GM19025 (cell line): Measurements from ENCODE around the gene RAB36.

ENCODE experiments used
- ATAC-seq: cut with Tn5 transposase; IDR thresholded peaks from one replicate; pipeline ENCODE4 v1.9.1; 2021; ENCODE audit warnings: mild to moderate bottlenecking, low read depth, moderate library complexity; ENCODE audit not compliant: unreplicated experiment

Gene RAB36

GRCh38 chr22:23197836-23198235 lies 52.6 kb downstream of the RAB36 start:
- no peak for ATAC-seq

DNA sequence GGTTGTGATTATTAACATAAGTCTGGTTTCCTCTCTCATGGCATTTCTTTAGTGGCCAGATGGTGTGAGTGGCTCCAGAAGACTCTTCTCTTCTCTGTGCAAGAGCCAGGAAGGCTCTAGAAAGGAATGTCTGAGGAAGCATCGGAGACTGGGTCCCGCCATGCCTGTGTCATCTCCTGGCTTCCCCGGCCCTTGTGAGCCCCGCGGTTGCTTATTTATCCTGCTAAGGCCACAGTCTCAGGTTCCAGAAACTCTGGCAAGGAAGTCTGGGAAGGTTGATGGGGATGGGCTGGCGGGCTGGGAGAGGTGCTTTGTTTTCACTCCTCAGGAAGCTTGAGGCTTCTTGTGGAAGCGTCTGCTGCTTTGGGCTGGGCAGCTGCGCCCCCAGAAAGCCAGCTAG lies 53.9 kb downstream of the RAB36 start:
- no peak for ATAC-seq

DNA sequence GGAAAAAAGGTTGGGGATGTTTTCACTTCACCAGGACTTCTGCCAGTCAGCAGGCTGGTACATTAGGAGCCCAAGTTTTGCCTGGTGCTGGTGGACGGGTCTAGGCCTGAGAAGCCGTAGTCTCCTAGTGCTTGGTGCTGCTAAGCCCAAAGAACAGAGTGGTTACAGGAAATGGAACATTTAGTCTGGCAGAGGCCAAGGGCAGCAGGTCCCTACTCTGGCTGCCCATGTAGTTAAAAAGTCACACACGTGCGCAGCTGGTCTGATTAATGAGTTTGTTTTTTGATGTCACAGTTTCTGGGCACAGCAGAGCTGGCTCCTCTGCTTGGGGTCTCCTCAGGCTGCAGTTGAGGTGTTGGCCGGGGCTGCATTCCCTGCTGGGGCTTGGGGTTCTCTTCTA lies 55.6 kb downstream of the RAB36 start:
- ATAC-seq = no peak

GRCh38 chr22:23202812-23203451 lies 57.7 kb downstream of the RAB36 start:
- no peak for ATAC-seq

- ATAC-seq = no peak
Observed at GRCh38 chr22:23203452-23204124, 58.3 kb downstream of the RAB36 start.

- no peak for ATAC-seq
Observed at GRCh38 chr22:23204125-23204488, 58.8 kb downstream of the RAB36 start.

GRCh38 chr22:23204541-23205157 lies 59.4 kb downstream of the RAB36 start:
- no peak for ATAC-seq

- ATAC-seq = no peak
Observed at GRCh38 chr22:23205339-23206049, 60.2 kb downstream of the RAB36 start.

DNA sequence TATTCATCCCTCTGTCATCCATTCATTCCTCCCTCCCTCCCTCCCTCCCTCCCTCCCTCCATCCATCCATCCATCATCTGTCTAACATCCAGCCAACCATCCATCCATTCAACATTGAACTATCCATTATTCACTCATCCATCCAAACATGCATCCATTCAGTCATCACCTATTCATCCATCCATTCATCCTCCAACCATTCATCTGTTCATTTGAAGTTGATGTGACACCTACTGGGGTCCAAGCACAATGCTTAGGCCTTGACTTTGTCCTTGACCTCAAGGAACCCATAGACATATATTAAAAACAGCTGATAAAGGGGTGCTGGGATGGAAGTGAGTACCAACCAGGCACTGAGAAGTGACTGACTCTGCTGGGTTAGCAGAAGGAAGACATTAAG lies 61.6 kb downstream of the RAB36 start:
- ATAC-seq = no peak

- no peak for ATAC-seq
Observed at GRCh38 chr22:23207729-23208393, 62.6 kb downstream of the RAB36 start.

DNA sequence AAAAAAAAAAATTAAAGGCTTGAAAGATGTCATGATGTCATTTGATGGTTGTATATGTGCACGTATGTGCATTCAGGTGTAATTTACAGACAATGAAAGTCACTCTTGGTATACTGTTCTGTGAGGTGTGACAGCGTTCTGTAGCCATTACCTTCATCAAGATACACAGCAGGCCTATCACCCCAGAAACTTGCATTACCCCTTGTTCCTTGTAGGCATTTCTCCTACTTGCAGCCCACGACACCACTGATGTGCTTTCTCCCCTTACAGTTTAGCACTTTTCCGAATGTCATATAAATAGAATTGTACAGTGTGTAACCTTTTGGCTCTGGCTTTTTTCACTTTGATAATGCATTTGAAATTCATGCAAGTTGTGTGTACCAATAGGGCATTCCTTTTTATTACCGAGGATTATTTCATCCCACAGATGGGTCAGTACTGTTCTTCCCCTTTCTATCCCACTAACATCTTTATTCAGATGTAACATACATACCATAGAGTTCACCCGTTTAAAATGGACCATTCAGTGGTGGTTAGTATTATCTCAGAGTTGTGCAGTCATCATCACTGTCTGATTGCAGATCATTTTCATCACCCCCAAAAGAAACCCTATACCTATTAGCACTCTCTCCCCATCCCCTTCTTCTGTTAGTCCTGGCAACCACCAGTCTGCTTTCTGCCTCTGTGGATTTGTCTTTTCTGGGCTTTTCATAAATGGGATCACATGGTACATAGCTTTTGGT lies 65.3 kb downstream of the RAB36 start:
- ATAC-seq = no peak

DNA sequence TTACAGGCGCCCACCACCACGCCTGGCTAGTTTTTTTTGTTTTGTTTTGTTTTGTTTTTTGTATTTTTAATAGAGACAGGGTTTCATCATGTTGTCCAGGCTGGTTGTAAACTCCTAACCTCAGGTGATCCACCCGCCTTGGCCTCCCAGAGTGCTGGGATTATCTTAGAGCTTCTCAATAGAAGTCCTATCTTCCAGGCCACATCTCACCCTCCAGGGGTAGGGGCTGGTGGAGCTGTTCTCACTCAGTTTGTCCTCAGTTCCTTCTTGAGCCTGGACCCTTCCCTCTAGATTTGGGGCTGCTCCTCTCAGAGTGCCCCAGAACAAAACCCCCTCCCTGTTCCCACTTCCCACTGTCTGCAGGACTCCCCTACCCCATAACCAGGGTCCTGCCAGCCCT lies 66.3 kb downstream of the RAB36 start:
- ATAC-seq = no peak

DNA sequence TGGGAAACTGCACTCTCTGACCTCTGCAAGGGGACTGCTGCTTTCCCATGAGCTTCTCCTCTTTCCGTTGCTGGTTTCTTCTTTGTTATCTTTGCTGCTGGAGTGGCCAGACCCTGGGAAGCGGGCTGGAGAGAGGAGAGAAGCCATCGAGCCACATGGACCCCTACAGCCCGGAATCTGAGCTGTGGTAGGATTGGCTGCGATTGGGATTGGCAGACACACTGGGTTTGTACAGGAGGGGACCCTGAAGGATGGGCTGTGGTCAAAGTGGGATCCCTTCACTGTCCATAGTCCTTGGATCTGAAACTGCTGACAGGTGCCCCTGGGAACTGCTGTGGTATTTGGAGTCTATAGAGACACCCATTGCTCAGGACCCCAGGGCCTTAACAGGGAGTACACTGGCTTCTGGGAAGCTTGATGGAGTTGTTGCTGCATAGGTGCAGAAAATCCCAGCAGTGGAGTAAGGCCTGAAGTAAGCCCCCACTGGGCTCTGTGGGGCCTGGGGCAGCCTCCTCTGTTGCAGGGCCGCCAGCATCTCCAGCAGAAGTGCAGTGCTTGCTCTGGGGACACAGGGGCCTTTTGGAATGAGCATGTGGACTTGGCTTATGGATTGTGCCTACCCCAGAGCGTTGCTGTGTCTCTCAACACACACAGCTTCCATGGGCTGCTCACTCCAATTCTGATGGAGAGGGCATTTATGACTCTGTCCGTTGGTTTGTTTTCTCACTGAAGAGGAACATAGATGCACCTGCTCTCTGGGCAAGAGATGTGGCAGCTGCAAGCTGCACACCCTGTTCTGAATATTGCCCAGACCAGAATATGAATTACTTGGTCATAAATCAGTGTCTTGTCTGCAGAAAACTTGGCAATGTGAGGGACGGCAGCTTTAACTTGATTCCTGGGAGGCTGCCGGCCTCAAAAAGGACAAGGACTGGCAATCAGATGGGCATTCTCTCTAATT lies 67.1 kb downstream of the RAB36 start:
- no peak for ATAC-seq

DNA sequence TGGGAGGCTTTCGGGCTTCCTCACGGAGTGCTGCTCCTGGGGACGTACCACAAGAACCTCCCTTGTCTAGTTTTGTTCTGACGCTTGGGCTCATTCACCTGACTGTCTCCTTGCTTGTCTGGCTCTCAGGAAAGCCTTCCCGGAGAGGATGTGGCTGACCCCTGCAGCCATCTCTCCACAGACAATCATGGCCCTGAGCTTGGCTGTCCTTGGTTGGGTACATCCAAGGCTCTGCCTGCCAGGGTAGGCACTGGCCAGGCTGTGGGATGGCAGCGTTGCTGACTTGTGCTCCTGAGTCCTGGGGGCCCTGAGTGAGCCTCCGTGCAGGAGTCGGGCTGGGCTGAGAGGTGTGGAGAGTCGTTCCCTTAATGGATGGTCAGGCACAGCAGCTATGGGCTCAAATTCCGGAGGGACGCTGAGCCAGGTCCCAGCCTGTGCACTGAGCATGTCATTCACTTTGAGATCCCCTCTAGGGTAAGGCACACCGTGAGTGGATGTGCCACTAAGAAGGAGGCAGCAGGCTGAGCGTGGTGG lies 67.8 kb downstream of the RAB36 start:
- ATAC-seq = no peak

- ATAC-seq = no peak
Observed at GRCh38 chr22:23213581-23214334, 68.5 kb downstream of the RAB36 start.
